CD14-positive monocyte (primary cell): ENCODE measurements around the gene WDR47. TPM values are rescaled to one million over a fixed set of nuclear protein-coding genes. Genes with fewer than 3 reads are reported as not detected.
A peak's percentile ranks its signal among the peaks of the same experiment; 100 is the strongest.

Source experiments
- DNase-seq, 3 donors: peaks; one replicate each; pipeline ENCODE4 v3.0.0-alpha.2; 2011 to 2022
- H2AFZ ChIP-seq: 2 replicates; pipeline ENCODE4 v1.6.0; 2012; ENCODE audit warnings: mild to moderate bottlenecking, low read depth, low read length, inconsistent platforms; ENCODE audit not compliant: insufficient read depth, poor library complexity, severe bottlenecking
- H3K27ac ChIP-seq, 2 donors: 1 replicate in 1 of 2; 2 replicates in 1 of 2; pipeline ENCODE4 v1.5.1; 2012 to 2013; ENCODE audit warnings: low read length in 2 of 2, control low read depth in 1 of 2, inconsistent platforms in 1 of 2, low read depth in 1 of 2, mild to moderate bottlenecking in 1 of 2
- H3K27me3 ChIP-seq, 2 donors: one replicate each; pipeline versions ENCODE4 v1.6.0 to v1.6.1; 2011 to 2013; ENCODE audit warnings: low read length in 2 of 2; ENCODE audit not compliant: control insufficient read depth in 2 of 2, insufficient read depth in 2 of 2
- H3K36me3 ChIP-seq, 2 donors: replicated peaks in 1 of 2; 1 replicate in 1 of 2; 2 replicates in 1 of 2; pipeline versions ENCODE4 v1.5.1 to v1.6.1; 2012 to 2013; ENCODE audit warnings: low read length in 2 of 2, control low read depth in 1 of 2, inconsistent platforms in 1 of 2, mild to moderate bottlenecking in 1 of 2; ENCODE audit not compliant: insufficient read depth in 2 of 2, control insufficient read depth in 1 of 2
- H3K4me1 ChIP-seq, 2 donors: 1 replicate in 1 of 2; 2 replicates in 1 of 2; pipeline versions ENCODE4 v1.5.1 to v1.6.1; 2012 to 2013; ENCODE audit warnings: low read length in 2 of 2, control low read depth in 1 of 2, inconsistent platforms in 1 of 2, mild to moderate bottlenecking in 1 of 2, moderate library complexity in 1 of 2; ENCODE audit not compliant: insufficient read depth in 2 of 2, control insufficient read depth in 1 of 2
- H3K4me2 ChIP-seq: replicated peaks from 2 replicates; pipeline ENCODE3; 2012; ENCODE audit warnings: low read length, moderate library complexity, mild to moderate bottlenecking; ENCODE audit not compliant: poor library complexity, severe bottlenecking; ENCODE audit errors: extremely low read depth
- H3K4me3 ChIP-seq, 3 experiments: fragments of 200-600 bp in 1 of 3; sonication (generic) in 1 of 3; replicated peaks in 1 of 3; 1 replicate in 2 of 3; 2 replicates in 1 of 3; pipeline ENCODE4 v1.5.1; 2011 to 2013; ENCODE audit warnings: low read length in 3 of 3, mild to moderate bottlenecking in 3 of 3, control low read depth in 2 of 3, low read depth in 2 of 3, inconsistent platforms in 1 of 3, moderate library complexity in 1 of 3
- H3K79me2 ChIP-seq: 2 replicates; pipeline ENCODE4 v1.6.0; 2012; ENCODE audit warnings: mild to moderate bottlenecking, control low read depth, inconsistent platforms, low read length, moderate library complexity; ENCODE audit not compliant: insufficient read depth
- H3K9ac ChIP-seq: 2 replicates; pipeline ENCODE4 v1.6.0; 2017; ENCODE audit warnings: low read length, mild to moderate bottlenecking; ENCODE audit not compliant: insufficient read depth, poor library complexity, severe bottlenecking
- H3K9me3 ChIP-seq, 2 donors: replicated peaks in 1 of 2; 1 replicate in 1 of 2; 2 replicates in 1 of 2; pipeline versions ENCODE4 v1.5.1 to v1.6.1; 2012 to 2013; ENCODE audit warnings: low read length in 2 of 2, control low read depth in 1 of 2; ENCODE audit not compliant: control insufficient read depth in 1 of 2, insufficient read depth in 1 of 2
- H4K20me1 ChIP-seq: 2 replicates; pipeline ENCODE4 v1.6.0; 2012; ENCODE audit warnings: mild to moderate bottlenecking, low read length, control low read depth, moderate library complexity; ENCODE audit not compliant: insufficient read depth
- H3K27ac Mint-ChIP-seq, 7 donors: one replicate each; pipeline ENCODE4 v1.8.0; 2020; ENCODE audit warnings: mild to moderate bottlenecking in 7 of 7, mixed read lengths in 7 of 7, moderate library complexity in 6 of 7, inconsistent platforms in 2 of 7
- H3K27me3 Mint-ChIP-seq, 3 donors: one replicate each; pipeline ENCODE4 v1.8.0; 2021 to 2022; ENCODE audit warnings: low read depth in 3 of 3, mild to moderate bottlenecking in 3 of 3, mixed read lengths in 3 of 3, moderate library complexity in 3 of 3, inconsistent platforms in 1 of 3
- H3K36me3 Mint-ChIP-seq, 2 donors: one replicate each; pipeline ENCODE4 v1.8.0; 2020; ENCODE audit warnings: mixed read lengths in 2 of 2, inconsistent platforms in 1 of 2, mild to moderate bottlenecking in 1 of 2
- H3K4me1 Mint-ChIP-seq: one replicate; pipeline ENCODE4 v1.8.0; 2020; ENCODE audit warnings: mild to moderate bottlenecking, mixed read lengths
- H3K4me3 Mint-ChIP-seq, 2 donors: one replicate each; pipeline ENCODE4 v1.8.0; 2020; ENCODE audit warnings: mild to moderate bottlenecking in 2 of 2, mixed read lengths in 2 of 2, moderate library complexity in 1 of 2
- H3K9me3 Mint-ChIP-seq, 7 donors: one replicate each; pipeline ENCODE4 v1.8.0; 2020 to 2022; ENCODE audit warnings: mixed read lengths in 7 of 7, mild to moderate bottlenecking in 6 of 7, moderate library complexity in 6 of 7, inconsistent platforms in 2 of 7
- WGBS: methylation state at CpG from one replicate; pipeline ENCODE4 v1.1.5; 2013; ENCODE audit warnings: missing lambda C conversion rate; ENCODE audit not compliant: insufficient coverage; 5-methylcytosine and 5-hydroxymethylcytosine counted together
- intact Hi-C, 2 donors: fragments of 100-400 bp; cut with micrococcal nuclease; formaldehyde crosslinking; loops; one replicate each; pipeline versions ENCODE4 v1.15.0 to v1.15.1; 2023
- polyA plus RNA-seq, 3 donors: library from polyadenylated mRNA; depleted of rRNA in 1 of 3; unstranded in 2 of 3; stranded (reverse) in 1 of 3; fragments of 300-500 nt in 2 of 3; fragments of >200 nt in 1 of 3; fragmentation: Illumina TruSeq in 2 of 3; gene quantifications; 1 replicate in 2 of 3; 2 replicates in 1 of 3; pipeline ENCODE4 v1.2.3, GENCODE V29; 2012 to 2021
- TF ChIP-seq, protein P1 (sequence below): fragments of 200-600 bp; IDR thresholded peaks from one replicate; pipeline ENCODE4 v1.8.0; 2022; ENCODE audit warnings: antibody characterized with exemption, mild to moderate bottlenecking

WDR47 gene
- polyA plus RNA-seq, 3 donors = 5.2 to 7.6 (median 6.0) TPM

GRCh38 chr1:108972951-108973350, 69.0 kb downstream of the WDR47 start:
- Mint-ChIP-seq H3K27ac (peak overlapping the region in 2 of 7 donors; percentile 20 to 63), H3K27me3 (no peaks in the 10 kb centered on the region), H3K36me3 (peaks cover 57 to 78% of the 10 kb centered on the region in 2 donors), H3K4me1 (no peaks in the 10 kb centered on the region), H3K9me3 (no peaks in the 10 kb centered on the region), H3K4me3 (no peak overlapping the region)
- Histone ChIP-seq H4K20me1 (no peaks in the 10 kb centered on the region), H3K9ac (no peak overlapping the region), H3K27me3 (no peaks in the 10 kb centered on the region), H2AFZ (no peak overlapping the region), H3K36me3 (peaks cover 37 to 80% of the 10 kb centered on the region in 2 donors), H3K4me1 (no peaks in the 10 kb centered on the region), H3K79me2 (no peaks in the 10 kb centered on the region), H3K4me2 (no peak overlapping the region), H3K9me3 (no peaks in the 10 kb centered on the region), H3K4me3 (no peak overlapping the region), H3K27ac (no peak overlapping the region)
- no peak for DNase-seq
- intact Hi-C loops = no loop called here
- TF ChIP-seq, protein P1, sequence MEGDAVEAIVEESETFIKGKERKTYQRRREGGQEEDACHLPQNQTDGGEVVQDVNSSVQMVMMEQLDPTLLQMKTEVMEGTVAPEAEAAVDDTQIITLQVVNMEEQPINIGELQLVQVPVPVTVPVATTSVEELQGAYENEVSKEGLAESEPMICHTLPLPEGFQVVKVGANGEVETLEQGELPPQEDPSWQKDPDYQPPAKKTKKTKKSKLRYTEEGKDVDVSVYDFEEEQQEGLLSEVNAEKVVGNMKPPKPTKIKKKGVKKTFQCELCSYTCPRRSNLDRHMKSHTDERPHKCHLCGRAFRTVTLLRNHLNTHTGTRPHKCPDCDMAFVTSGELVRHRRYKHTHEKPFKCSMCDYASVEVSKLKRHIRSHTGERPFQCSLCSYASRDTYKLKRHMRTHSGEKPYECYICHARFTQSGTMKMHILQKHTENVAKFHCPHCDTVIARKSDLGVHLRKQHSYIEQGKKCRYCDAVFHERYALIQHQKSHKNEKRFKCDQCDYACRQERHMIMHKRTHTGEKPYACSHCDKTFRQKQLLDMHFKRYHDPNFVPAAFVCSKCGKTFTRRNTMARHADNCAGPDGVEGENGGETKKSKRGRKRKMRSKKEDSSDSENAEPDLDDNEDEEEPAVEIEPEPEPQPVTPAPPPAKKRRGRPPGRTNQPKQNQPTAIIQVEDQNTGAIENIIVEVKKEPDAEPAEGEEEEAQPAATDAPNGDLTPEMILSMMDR = no peak
- 94% methylated on average over 1 of the region's 1 CpG for WGBS

DNA sequence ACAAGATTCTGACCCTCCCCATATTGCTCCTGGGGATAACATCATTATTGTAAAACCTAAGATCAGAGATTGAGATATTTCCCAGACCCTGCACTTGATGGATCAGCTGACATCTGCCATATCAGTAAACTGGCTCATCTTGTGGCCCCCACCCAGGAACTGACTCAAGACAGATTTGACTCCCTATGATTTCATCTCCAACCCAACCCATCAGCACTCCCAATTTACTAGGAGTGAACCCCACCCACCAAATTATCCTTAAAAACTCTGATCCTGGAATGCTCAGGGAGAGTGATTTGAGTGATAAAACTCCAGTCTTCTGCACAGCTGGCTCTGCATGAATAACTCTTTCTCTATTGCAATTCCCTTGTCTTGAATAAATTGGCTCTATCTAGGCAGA, 72.6 kb downstream of the WDR47 start:
- H3K9me3 Mint-ChIP-seq = no peaks in the 10 kb centered on the region
- no peak overlapping the region for H3K4me3 Mint-ChIP-seq
- intact Hi-C loops = loop anchor here (5.0 to 10.0 kb wide), 2 partner anchors 83 to 145 kb away; partner anchors contain the start of gene ELAPOR1 (in 2 of the 2)
- no peak for DNase-seq
- no peak overlapping the region for H3K4me2 ChIP-seq
- no peak overlapping the region for H3K4me3 ChIP-seq
- H3K4me1 Mint-ChIP-seq = no peaks in the 10 kb centered on the region
- no peaks in the 10 kb centered on the region for H3K9me3 ChIP-seq
- no peak overlapping the region for H3K27ac Mint-ChIP-seq
- H3K36me3 ChIP-seq = peaks cover 18 to 49% of the 10 kb centered on the region in 2 donors
- no peak overlapping the region for H3K27ac ChIP-seq
- H3K36me3 Mint-ChIP-seq = peaks cover 41 to 53% of the 10 kb centered on the region in 2 donors
- no peaks in the 10 kb centered on the region for H3K27me3 ChIP-seq
- H2AFZ ChIP-seq = no peak overlapping the region
- no peaks in the 10 kb centered on the region for H3K27me3 Mint-ChIP-seq
- no peaks in the 10 kb centered on the region for H3K79me2 ChIP-seq
- peaks cover 0 to under 1% of the 10 kb centered on the region in 2 donors for H3K4me1 ChIP-seq
- TF ChIP-seq, protein P1 = no peak
- no peaks in the 10 kb centered on the region for H4K20me1 ChIP-seq
- no peak overlapping the region for H3K9ac ChIP-seq
